Lung (tissue), 12 donors: ENCODE measurements around the gene L3MBTL4. TPM values are rescaled to one million over a fixed set of nuclear protein-coding genes. Genes with fewer than 3 reads are reported as not detected.
"Not testable (repeated sequence)": the region's sequence is repeated elsewhere in the genome, so short reads cannot be mapped to it uniquely, and the experiment has no call there.

Experiments
- ATAC-seq: fragments of 200-7000 bp; cut with Tn5 transposase; one replicate; pipeline ENCODE4 v1.9.1; 2020; ENCODE audit warnings: moderate number of reproducible peaks; ENCODE audit not compliant: insufficient read depth, low FRiP score
- DNase-seq, 3 donors: peaks; one replicate each; pipeline ENCODE4 v3.0.0-alpha.2; 2013 to 2017
- H3K27ac ChIP-seq, 2 donors: one replicate each; pipeline ENCODE4 v1.5.1; 2013; ENCODE audit warnings: mild to moderate bottlenecking in 2 of 2, moderate library complexity in 2 of 2, control low read depth in 1 of 2, inconsistent platforms in 1 of 2, low read depth in 1 of 2, low read length in 1 of 2
- H3K27me3 ChIP-seq, 3 donors: one replicate each; pipeline ENCODE4 v1.5.1; 2013; ENCODE audit warnings: low read length in 2 of 3; ENCODE audit not compliant: control insufficient read depth in 3 of 3, insufficient read depth in 3 of 3
- H3K36me3 ChIP-seq, 4 donors: one replicate each; pipeline ENCODE4 v1.5.1; 2013; ENCODE audit warnings: low read length in 4 of 4, mild to moderate bottlenecking in 1 of 4, moderate library complexity in 1 of 4; ENCODE audit not compliant: control insufficient read depth in 4 of 4, insufficient read depth in 4 of 4
- H3K4me1 ChIP-seq, 5 donors: one replicate each; pipeline ENCODE4 v1.5.1; 2013; ENCODE audit warnings: low read length in 5 of 5, mild to moderate bottlenecking in 2 of 5, moderate library complexity in 1 of 5; ENCODE audit not compliant: control insufficient read depth in 5 of 5, insufficient read depth in 5 of 5
- H3K4me3 ChIP-seq: one replicate; pipeline ENCODE4 v1.5.1; 2013; ENCODE audit warnings: mild to moderate bottlenecking, control low read depth, moderate library complexity
- H3K9ac ChIP-seq, 2 donors: one replicate each; pipeline ENCODE4 v1.5.1; 2013; ENCODE audit warnings: low read length in 2 of 2, control low read depth in 1 of 2; ENCODE audit not compliant: insufficient read depth in 1 of 2
- H3K9me3 ChIP-seq, 4 donors: one replicate each; pipeline ENCODE4 v1.5.1; 2013; ENCODE audit warnings: low read length in 3 of 4, mild to moderate bottlenecking in 1 of 4, moderate library complexity in 1 of 4; ENCODE audit not compliant: control insufficient read depth in 4 of 4, insufficient read depth in 3 of 4
- WGBS, 2 donors: extraction: QIAGEN DNeasy Blood & Tissue Kit; methylation state at CpG; one replicate each; pipeline ENCODE4 v1.1.7; 2013; 5-methylcytosine and 5-hydroxymethylcytosine counted together
- polyA plus RNA-seq, 2 donors: library from polyadenylated mRNA; stranded (reverse); fragments of 200-250 nt; gene quantifications; one replicate each; pipeline ENCODE4 v1.2.1, GENCODE V29; 2013
- total RNA-seq, 2 donors: library from RNA; depleted of rRNA in 1 of 2; stranded (reverse); fragments of >200 nt in 1 of 2; gene quantifications; one replicate each; pipeline ENCODE4 v1.2.1, GENCODE V29; 2014 to 2021
- TF ChIP-seq, protein P1 (sequence below): IDR thresholded peaks from 2 replicates; pipeline ENCODE4 v1.5.1; 2012; ENCODE audit warnings: mild to moderate bottlenecking; ENCODE audit errors: control extremely low read depth, extremely low read depth
- donor health status: control.
- donor health status: control.
- donor health status: Bipolar disorder and iron deficiency.
- donor health status: healthy.
- donor health status: DM: yes; HTN: yes; CAD: no.

Gene L3MBTL4
- total and polyA plus RNA-seq, 4 donors = 2.8 to 16.8 (median 9.9) TPM

- not testable (repeated sequence) for H3K4me1 ChIP-seq, H3K4me3 ChIP-seq, H3K36me3 ChIP-seq, DNase-seq, H3K27me3 ChIP-seq, H3K27ac ChIP-seq, ATAC-seq, H3K9ac ChIP-seq, H3K9me3 ChIP-seq
- 89 to 94% methylated on average over 2 of the region's 2 CpGs for whole genome bisulfite sequencing, 2 donors
Observed at GRCh38 chr18:6135029-6135428, 279.7 kb downstream of the L3MBTL4 start.

GRCh38 chr18:6132751-6133368 lies 281.9 kb downstream of the L3MBTL4 start:
- Histone ChIP-seq H3K9ac (no peak overlapping the region), H3K27ac (peak overlapping the region in 1 of 2 donors; percentile 66), H3K36me3 (peaks cover 0 to 2% (median 0%) of the 10 kb centered on the region in 4 donors), H3K9me3 (no peaks in the 10 kb centered on the region), H3K4me3 (no peak overlapping the region), H3K27me3 (no peaks in the 10 kb centered on the region), H3K4me1 (no peaks in the 10 kb centered on the region)
- 89 to 94% methylated on average over 10 of the region's 10 CpGs for WGBS, 2 donors
- TF ChIP-seq, protein P1, sequence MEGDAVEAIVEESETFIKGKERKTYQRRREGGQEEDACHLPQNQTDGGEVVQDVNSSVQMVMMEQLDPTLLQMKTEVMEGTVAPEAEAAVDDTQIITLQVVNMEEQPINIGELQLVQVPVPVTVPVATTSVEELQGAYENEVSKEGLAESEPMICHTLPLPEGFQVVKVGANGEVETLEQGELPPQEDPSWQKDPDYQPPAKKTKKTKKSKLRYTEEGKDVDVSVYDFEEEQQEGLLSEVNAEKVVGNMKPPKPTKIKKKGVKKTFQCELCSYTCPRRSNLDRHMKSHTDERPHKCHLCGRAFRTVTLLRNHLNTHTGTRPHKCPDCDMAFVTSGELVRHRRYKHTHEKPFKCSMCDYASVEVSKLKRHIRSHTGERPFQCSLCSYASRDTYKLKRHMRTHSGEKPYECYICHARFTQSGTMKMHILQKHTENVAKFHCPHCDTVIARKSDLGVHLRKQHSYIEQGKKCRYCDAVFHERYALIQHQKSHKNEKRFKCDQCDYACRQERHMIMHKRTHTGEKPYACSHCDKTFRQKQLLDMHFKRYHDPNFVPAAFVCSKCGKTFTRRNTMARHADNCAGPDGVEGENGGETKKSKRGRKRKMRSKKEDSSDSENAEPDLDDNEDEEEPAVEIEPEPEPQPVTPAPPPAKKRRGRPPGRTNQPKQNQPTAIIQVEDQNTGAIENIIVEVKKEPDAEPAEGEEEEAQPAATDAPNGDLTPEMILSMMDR = no peak
- no peak for DNase-seq
- ATAC-seq = no peak

DNA sequence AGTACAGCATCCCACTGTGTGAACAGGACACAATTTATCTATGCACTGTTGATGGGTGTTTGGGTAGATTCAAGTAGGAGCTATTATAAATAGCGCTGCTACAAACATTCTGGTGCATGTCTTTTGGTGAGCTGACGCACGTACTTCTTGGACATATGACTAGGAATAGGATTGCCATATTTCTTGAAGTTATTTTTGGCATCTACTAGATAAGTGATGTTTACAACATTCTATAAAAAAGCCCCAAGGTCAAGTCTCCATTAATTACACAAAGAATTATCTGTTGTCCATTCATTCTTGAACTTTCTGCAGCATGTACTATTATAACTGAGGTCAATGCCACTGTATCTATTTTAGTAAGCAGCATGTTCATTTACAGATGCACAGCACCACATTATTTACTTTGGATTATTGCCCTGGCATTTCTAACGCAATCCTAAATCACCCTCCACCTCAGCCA lies 293.9 kb downstream of the L3MBTL4 start:
- no peak overlapping the region for H3K9ac ChIP-seq
- WGBS, 2 donors = 74% methylated on average over 4 of the region's 4 CpGs
- no peaks in the 10 kb centered on the region for H3K36me3 ChIP-seq
- H3K27ac ChIP-seq = peak overlapping the region in 1 of 2 donors; percentile 89
- ATAC-seq = no peak
- H3K4me3 ChIP-seq = no peak overlapping the region
- peak in 2 of 3 donors; percentile 29 to 56 for DNase-seq
- peaks cover 0 to 3% (median 0%) of the 10 kb centered on the region in 4 donors for H3K9me3 ChIP-seq
- TF ChIP-seq, protein P1 = no peak
- peaks cover 0 to 6% (median 0%) of the 10 kb centered on the region in 5 donors for H3K4me1 ChIP-seq
- H3K27me3 ChIP-seq = no peaks in the 10 kb centered on the region

GRCh38 chr18:6119761-6120160 lies 294.9 kb downstream of the L3MBTL4 start:
- Histone ChIP-seq H3K4me1 (peaks cover 0 to 6% (median 0%) of the 10 kb centered on the region in 5 donors), H3K9me3 (peaks cover 0 to 3% (median 0%) of the 10 kb centered on the region in 4 donors), H3K27ac (peak overlapping the region in 1 of 2 donors; percentile 89), H3K4me3 (no peak overlapping the region), H3K27me3 (no peaks in the 10 kb centered on the region), H3K36me3 (no peaks in the 10 kb centered on the region), H3K9ac (no peak overlapping the region)
- DNase-seq (no peak), ATAC-seq (no peak)
- TF ChIP-seq, protein P1 = no peak
- 91 to 94% methylated on average over 1 of the region's 1 CpG for WGBS, 2 donors
